Stomach (tissue), 9 donors: Measurements from ENCODE around the gene MLLT10. TPM values are rescaled to one million over a fixed set of nuclear protein-coding genes. Genes with fewer than 3 reads are reported as not detected.

Experiments used
- DNase-seq, 2 donors: peaks; one replicate each; pipeline versions ENCODE4 v3.0.0 to v3.0.0-alpha.2; 2013 to 2019
- H3K27ac ChIP-seq, 5 donors: fragments of 200-600 bp in 4 of 5; sonication (generic) in 4 of 5; one replicate each; pipeline ENCODE4 v1.5.1; 2013 to 2019; ENCODE audit warnings: mild to moderate bottlenecking in 1 of 5, moderate library complexity in 1 of 5
- H3K27me3 ChIP-seq, 3 donors: fragments of 200-600 bp; sonication (generic); one replicate each; pipeline ENCODE4 v1.5.1; 2017 to 2019; ENCODE audit warnings: mixed run types in 1 of 3
- H3K36me3 ChIP-seq, 4 donors: fragments of 200-600 bp; sonication (generic); 1 replicate in 3 of 4; 2 replicates in 1 of 4; pipeline ENCODE4 v1.5.1; 2016 to 2019
- H3K4me1 ChIP-seq, 4 donors: fragments of 200-600 bp; sonication (generic); one replicate each; pipeline ENCODE4 v1.5.1; 2016 to 2019
- H3K4me3 ChIP-seq, 4 donors: fragments of 200-600 bp; sonication (generic) in 3 of 4; one replicate each; pipeline ENCODE4 v1.5.1; 2016 to 2019; ENCODE audit warnings: mild to moderate bottlenecking in 1 of 4
- H3K9me3 ChIP-seq, 4 donors: fragments of 200-600 bp; sonication (generic); one replicate each; pipeline ENCODE4 v1.5.1; 2016 to 2019
- EP300 ChIP-seq: sonication (generic); formaldehyde crosslinking; IDR thresholded peaks from one replicate; pipeline ENCODE4 v1.6.1; 2017; ENCODE audit warnings: antibody characterized with exemption
- POLR2A ChIP-seq, 4 donors: fragments of 450-650 bp; IDR thresholded peaks; one replicate each; pipeline ENCODE4 v1.6.1; 2016; ENCODE audit warnings: antibody characterized with exemption in 4 of 4, control low read depth in 2 of 4, mild to moderate bottlenecking in 1 of 4, moderate library complexity in 1 of 4
- POLR2AphosphoS5 ChIP-seq, 3 donors: sonication (generic); formaldehyde crosslinking; IDR thresholded peaks; one replicate each; pipeline ENCODE4 v1.6.1; 2016; ENCODE audit warnings: antibody characterized with exemption in 3 of 3
- WGBS, 5 donors: extraction: QIAGEN DNeasy Blood & Tissue Kit in 3 of 5; methylation state at CpG; one replicate each; pipeline versions ENCODE4 v1.1.5 to v1.1.7; 2013 to 2018; 5-methylcytosine and 5-hydroxymethylcytosine counted together
- intact Hi-C: fragments of 100-400 bp; cut with DNase I; formaldehyde crosslinking; loops from one replicate; pipeline ENCODE4 v1.15.1; 2023; ENCODE audit warnings: low total_unique reads
- polyA plus RNA-seq, 3 donors: library from polyadenylated mRNA; stranded (reverse); fragments of 200-250 nt; gene quantifications; one replicate each; pipeline ENCODE4 v1.2.3, GENCODE V29; 2013
- total RNA-seq, 5 donors: library from RNA; depleted of rRNA; stranded (reverse); fragments of >200 nt; gene quantifications; one replicate each; pipeline versions ENCODE4 v1.1.0 to v1.2.3, GENCODE V29; 2014 to 2016
- TF ChIP-seq, protein P1 (sequence below), 7 experiments: fragments of 450-650 bp in 4 of 7; fragments of 200-600 bp in 3 of 7; sonication (generic) in 3 of 7; IDR thresholded peaks; one replicate each; pipeline ENCODE4 v1.5.1; 2016 to 2019; ENCODE audit warnings: antibody characterized with exemption in 7 of 7, control low read depth in 2 of 7, mild to moderate bottlenecking in 1 of 7
- donor health status: healthy with polysubstance abuse.
- donor health status: Bipolar disorder and iron deficiency.
- donor health status: healthy.

The MLLT10 gene
- total and polyA plus RNA-seq, 8 donors, result 12.8 to 76.9 (median 23.8) TPM

DNA sequence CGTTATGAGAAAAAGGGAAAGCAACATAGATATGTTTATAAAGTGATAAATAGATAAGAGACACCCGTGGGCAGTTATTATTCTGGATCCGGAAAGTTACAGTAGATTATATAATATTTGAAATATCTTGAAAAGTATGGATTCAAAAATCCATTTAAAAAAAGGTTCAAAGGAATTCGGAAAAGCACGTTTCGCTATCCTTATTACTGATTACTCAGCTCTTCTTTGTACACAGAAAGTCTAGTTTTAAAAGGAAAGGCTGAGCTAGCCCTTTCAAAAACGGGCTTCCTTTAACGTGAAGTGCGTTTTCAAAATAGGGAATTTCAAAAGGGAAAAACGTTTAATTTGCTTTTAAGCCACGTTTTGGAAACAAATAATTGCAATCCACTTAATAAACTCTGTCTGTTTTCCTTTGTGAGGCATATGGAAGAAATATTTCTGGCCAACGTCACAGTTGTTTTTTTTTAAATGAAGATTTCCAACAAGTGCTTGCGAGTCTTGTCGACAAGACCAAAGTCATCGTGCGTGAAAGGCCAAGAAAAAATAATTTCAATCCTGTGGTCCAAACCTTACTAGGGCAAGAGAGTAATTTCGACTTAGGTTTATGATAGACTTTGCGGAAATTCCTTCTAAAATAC lies 6.3 kb upstream of the MLLT10 start:
- no peaks in the 10 kb centered on the region for H3K36me3 ChIP-seq
- peaks cover 0 to 26% (median 10%) of the 10 kb centered on the region in 3 donors for H3K27me3 ChIP-seq
- intact Hi-C loops, result no loop called here
- H3K27ac ChIP-seq, result peak overlapping the region; percentile 91 to 98 (median 96)
- peaks cover 18 to 56% (median 32%) of the 10 kb centered on the region in 4 donors for H3K4me1 ChIP-seq
- 37 to 50% (median 44%) methylated on average over 18 of the region's 18 CpGs for WGBS, 5 donors
- TF ChIP-seq EP300 (no peak), POLR2A (IDR thresholded peaks at IDR 0.05) (no peak), POLR2AphosphoS5 (IDR thresholded peaks at IDR 0.05) (no peak)
- TF ChIP-seq, protein P1, sequence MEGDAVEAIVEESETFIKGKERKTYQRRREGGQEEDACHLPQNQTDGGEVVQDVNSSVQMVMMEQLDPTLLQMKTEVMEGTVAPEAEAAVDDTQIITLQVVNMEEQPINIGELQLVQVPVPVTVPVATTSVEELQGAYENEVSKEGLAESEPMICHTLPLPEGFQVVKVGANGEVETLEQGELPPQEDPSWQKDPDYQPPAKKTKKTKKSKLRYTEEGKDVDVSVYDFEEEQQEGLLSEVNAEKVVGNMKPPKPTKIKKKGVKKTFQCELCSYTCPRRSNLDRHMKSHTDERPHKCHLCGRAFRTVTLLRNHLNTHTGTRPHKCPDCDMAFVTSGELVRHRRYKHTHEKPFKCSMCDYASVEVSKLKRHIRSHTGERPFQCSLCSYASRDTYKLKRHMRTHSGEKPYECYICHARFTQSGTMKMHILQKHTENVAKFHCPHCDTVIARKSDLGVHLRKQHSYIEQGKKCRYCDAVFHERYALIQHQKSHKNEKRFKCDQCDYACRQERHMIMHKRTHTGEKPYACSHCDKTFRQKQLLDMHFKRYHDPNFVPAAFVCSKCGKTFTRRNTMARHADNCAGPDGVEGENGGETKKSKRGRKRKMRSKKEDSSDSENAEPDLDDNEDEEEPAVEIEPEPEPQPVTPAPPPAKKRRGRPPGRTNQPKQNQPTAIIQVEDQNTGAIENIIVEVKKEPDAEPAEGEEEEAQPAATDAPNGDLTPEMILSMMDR (IDR thresholded peaks at IDR 0.05), result no peak
- H3K4me3 ChIP-seq, result peak overlapping the region; percentile 57 to 78 (median 70)
- peak in 1 of 2 donors; percentile 46 for DNase-seq
- no peaks in the 10 kb centered on the region for H3K9me3 ChIP-seq

DNA sequence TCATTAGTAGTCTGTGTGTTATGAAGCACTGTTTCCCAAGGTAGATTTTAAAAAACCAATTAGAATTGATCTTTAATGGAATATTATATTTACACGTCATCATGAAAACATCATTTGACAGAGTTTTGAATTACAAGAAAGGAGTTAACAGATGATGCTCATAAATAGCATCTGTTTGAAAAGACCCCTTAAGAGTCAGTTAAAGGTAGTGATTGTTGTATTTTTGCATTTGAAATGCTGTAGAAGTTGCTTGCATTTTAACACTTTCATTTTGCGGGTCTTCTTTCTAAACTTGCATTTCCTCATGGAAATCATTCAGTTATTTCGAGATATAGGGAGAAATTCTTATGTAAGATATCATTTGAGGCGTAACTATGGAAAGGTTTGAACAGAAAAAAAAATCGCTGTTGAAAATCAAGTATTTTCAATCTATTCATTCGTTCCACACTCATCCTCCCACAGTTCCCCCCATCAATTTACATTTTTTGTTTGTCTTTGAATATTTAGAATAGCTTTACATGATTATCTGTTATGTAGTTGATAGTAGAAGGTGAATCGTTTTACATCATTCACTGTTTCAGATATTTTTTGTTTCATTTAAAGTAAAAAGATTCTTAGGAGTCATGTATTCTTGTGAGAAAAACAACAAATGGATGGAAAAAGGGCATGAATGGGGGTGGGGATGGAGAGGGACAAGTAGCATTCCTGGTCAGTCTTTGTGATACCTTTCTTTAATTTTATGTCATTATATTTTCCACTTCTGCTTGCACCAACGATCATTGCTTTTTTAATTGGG lies 5.6 kb upstream of the MLLT10 start:
- Histone ChIP-seq H3K4me1 (peaks cover 21 to 55% (median 39%) of the 10 kb centered on the region in 4 donors), H3K36me3 (no peaks in the 10 kb centered on the region), H3K27me3 (peaks cover 0 to 26% (median 10%) of the 10 kb centered on the region in 3 donors), H3K9me3 (no peaks in the 10 kb centered on the region), H3K27ac (peak overlapping the region in 4 of 5 donors; percentile 95 to 98 (median 96)), H3K4me3 (peak overlapping the region; percentile 57 to 78 (median 70))
- TF ChIP-seq EP300 (no peak), POLR2AphosphoS5 (IDR thresholded peaks at IDR 0.05) (no peak), POLR2A (IDR thresholded peaks at IDR 0.05) (no peak)
- TF ChIP-seq, protein P1 (IDR thresholded peaks at IDR 0.05), result no peak
- 67 to 74% (median 72%) methylated on average over 8 of the region's 8 CpGs for WGBS, 5 donors
- peak in 1 of 2 donors; percentile 17 for DNase-seq
- intact Hi-C loops, result no loop called here

DNA sequence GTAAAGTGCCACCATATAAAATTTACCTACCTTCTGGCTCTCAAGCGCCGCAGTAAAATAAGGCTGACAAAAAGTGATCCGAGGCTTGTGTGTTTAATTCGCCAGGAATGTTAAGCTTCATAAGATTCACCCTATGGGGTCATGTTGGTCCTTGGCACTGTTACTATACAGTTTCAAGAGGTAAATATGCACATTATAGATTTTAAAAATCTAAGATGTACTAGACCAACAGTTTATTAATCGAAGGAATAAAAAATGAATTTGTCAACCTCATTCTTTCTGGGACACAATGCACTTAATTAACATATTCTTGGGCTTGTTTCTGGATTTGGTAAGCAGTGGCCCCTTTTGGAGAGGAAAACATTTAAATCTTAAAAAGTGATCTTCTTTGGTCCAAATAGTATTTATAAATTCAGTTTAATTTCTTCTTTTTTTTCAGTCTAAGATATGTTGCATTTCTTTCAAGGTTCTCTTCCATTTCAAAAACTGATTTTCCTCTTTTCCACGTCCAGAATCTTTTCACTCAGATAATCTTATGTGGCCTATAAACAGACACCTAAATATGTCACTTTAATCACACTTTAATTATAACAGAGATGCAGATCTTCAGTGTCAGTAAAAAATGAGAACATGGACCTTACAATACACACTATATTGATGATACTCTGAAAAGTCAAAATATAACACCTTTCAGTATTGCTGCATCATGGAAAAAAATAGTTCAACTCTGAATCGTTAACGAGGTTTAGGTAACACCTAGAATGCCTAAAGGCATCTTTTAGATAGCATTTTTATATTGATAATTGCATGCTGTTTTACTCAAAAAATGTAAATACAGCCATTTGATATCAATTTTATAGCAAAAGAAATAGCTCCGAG lies 4.8 kb upstream of the MLLT10 start:
- intact Hi-C loops, result no loop called here
- Histone ChIP-seq H3K9me3 (no peaks in the 10 kb centered on the region), H3K36me3 (no peaks in the 10 kb centered on the region), H3K4me1 (peaks cover 19 to 50% (median 36%) of the 10 kb centered on the region in 4 donors), H3K27ac (peak overlapping the region in 3 of 5 donors; percentile 3 to 98 (median 97)), H3K27me3 (peaks cover 0 to 26% (median 10%) of the 10 kb centered on the region in 3 donors), H3K4me3 (no peak overlapping the region)
- WGBS, 5 donors, result 80 to 89% (median 85%) methylated on average over 9 of the region's 9 CpGs
- TF ChIP-seq EP300, result no peak
- no peak for TF ChIP-seq POLR2A (IDR thresholded peaks at IDR 0.05)
- TF ChIP-seq, protein P1 (IDR thresholded peaks at IDR 0.05), result no peak
- no peak for TF ChIP-seq POLR2AphosphoS5 (IDR thresholded peaks at IDR 0.05)
- peak in 1 of 2 donors; percentile 12 for DNase-seq

DNA sequence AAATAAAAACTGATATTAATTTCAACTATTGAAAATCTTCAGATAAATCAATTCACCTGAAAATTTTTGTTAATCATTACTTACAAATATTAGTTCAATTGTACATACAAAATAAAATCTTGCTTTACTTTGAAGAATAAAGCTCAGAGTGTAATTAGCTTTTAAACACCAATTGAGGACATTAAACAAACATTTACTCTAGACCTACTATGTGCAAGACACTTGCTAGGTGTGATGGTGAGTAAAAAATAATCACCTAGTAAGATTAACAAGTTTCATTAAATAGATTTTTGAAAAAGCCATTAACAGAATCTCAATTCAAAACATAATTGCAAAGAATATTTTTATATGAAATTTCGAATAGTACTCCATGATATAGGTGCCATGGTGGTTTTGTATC lies 3.9 kb upstream of the MLLT10 start:
- H3K36me3 ChIP-seq, result no peaks in the 10 kb centered on the region
- DNase-seq, result no peak
- H3K9me3 ChIP-seq, result no peaks in the 10 kb centered on the region
- peaks cover 19 to 44% (median 32%) of the 10 kb centered on the region in 4 donors for H3K4me1 ChIP-seq
- peak overlapping the region in 1 of 5 donors; percentile 97 for H3K27ac ChIP-seq
- WGBS, 5 donors, result 91 to 99% (median 95%) methylated on average over 1 of the region's 1 CpG
- no peak overlapping the region for H3K4me3 ChIP-seq
- TF ChIP-seq, protein P1 (IDR thresholded peaks at IDR 0.05), result no peak
- TF ChIP-seq POLR2AphosphoS5 (IDR thresholded peaks at IDR 0.05) (no peak), POLR2A (IDR thresholded peaks at IDR 0.05) (no peak), EP300 (no peak)
- H3K27me3 ChIP-seq, result peaks cover 0 to 20% (median 10%) of the 10 kb centered on the region in 3 donors
- intact Hi-C loops, result no loop called here
